ENCODE data around the gene UNC93A. TPM values are rescaled to one million over a fixed set of nuclear protein-coding genes. Genes with fewer than 3 reads are reported as not detected.
"Not testable (repeated sequence)": the region's sequence is repeated elsewhere in the genome, so short reads cannot be mapped to it uniquely, and the experiment has no call there.

UNC93A gene
- total RNA-seq, 1 donor from 2014 or later, result not detected

GRCh38 chr6:167311286-167311685, 20.2 kb downstream of the UNC93A start:
- no peak for TF ChIP-seq CTCF (conservative IDR thresholded peaks at IDR 0.05; ENCODE audit: low read depth, low read length)

GRCh38 chr6:167311691-167312090, 20.6 kb downstream of the UNC93A start:
- DNase-seq (ENCODE audit: low read depth); H3K4me3 ChIP-seq (ENCODE audit: low read depth, low read length): not testable (repeated sequence)

More at GRCh38 chr6:167311286-167311685, 20.2 kb downstream of the UNC93A start:
- H3K4me3 ChIP-seq (ENCODE audit: low read depth, low read length), result no peak overlapping the region
- no peak for DNase-seq (ENCODE audit: low read depth)

GRCh38 chr6:167314180-167314821, 23.2 kb downstream of the UNC93A start:
- H3K4me3 ChIP-seq (ENCODE audit: low read depth, low read length), result no peak overlapping the region
- DNase-seq (ENCODE audit: low read depth), result no peak
- no peak for TF ChIP-seq CTCF (conservative IDR thresholded peaks at IDR 0.05; ENCODE audit: low read depth, low read length)

GRCh38 chr6:167317172-167317571, 26.1 kb downstream of the UNC93A start:
- no peak for TF ChIP-seq CTCF (conservative IDR thresholded peaks at IDR 0.05; ENCODE audit: low read depth, low read length)
- no peak overlapping the region for H3K4me3 ChIP-seq (ENCODE audit: low read depth, low read length)
- no peak for DNase-seq (ENCODE audit: low read depth)

GRCh38 chr6:167318354-167318753, 27.2 kb downstream of the UNC93A start:
- H3K4me3 ChIP-seq (ENCODE audit: low read depth, low read length); DNase-seq (ENCODE audit: low read depth): not testable (repeated sequence)

GRCh38 chr6:167318856-167319255, 27.7 kb downstream of the UNC93A start:
- DNase-seq (ENCODE audit: low read depth); H3K4me3 ChIP-seq (ENCODE audit: low read depth, low read length): not testable (repeated sequence)

GRCh38 chr6:167319856-167320753, 29.0 kb downstream of the UNC93A start:
- DNase-seq (ENCODE audit: low read depth), result not testable (repeated sequence)

GRCh38 chr6:167320754-167321056, 29.6 kb downstream of the UNC93A start:
- not testable (repeated sequence) for DNase-seq (ENCODE audit: low read depth); H3K4me3 ChIP-seq (ENCODE audit: low read depth, low read length)

More at GRCh38 chr6:167319856-167320753, 29.0 kb downstream of the UNC93A start:
- not testable (repeated sequence) for H3K4me3 ChIP-seq (ENCODE audit: low read depth, low read length)

GRCh38 chr6:167321185-167321584, 30.1 kb downstream of the UNC93A start:
- not testable (repeated sequence) for DNase-seq (ENCODE audit: low read depth); H3K4me3 ChIP-seq (ENCODE audit: low read depth, low read length)

- H3K4me3 ChIP-seq (ENCODE audit: low read depth, low read length), result no peak overlapping the region
- no peak for TF ChIP-seq CTCF (conservative IDR thresholded peaks at IDR 0.05; ENCODE audit: low read depth, low read length)
- no peak for DNase-seq (ENCODE audit: low read depth)
Measured at GRCh38 chr6:167323111-167323510, 32.0 kb downstream of the UNC93A start.
